ENCODE results near the gene CADM2.

Gene CADM2

DNA sequence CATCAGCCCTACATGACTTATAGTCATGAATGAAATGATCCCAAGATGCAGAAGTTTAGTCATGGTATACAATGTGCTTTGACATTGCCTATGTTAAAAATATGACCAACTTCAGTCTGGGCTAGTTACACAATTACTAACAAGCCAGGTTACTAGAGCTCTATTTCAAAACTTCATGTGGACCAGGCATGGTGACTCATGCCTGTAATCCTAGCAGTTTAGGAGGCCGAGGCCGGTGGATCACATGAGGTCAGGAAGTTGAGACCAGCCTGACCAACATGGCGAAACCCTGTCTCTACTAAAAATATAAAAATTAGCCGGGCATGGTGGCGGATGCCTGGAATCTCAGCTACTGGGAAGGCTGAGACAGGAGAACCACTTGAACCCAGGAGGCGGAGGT is 613.0 kb downstream of the CADM2 start:
- no peak for DNase-seq (ENCODE audit: low read depth)

GRCh38 chr3:85572426-85572825 is 613.6 kb downstream of the CADM2 start:
- no peak for DNase-seq (ENCODE audit: low read depth)

DNA sequence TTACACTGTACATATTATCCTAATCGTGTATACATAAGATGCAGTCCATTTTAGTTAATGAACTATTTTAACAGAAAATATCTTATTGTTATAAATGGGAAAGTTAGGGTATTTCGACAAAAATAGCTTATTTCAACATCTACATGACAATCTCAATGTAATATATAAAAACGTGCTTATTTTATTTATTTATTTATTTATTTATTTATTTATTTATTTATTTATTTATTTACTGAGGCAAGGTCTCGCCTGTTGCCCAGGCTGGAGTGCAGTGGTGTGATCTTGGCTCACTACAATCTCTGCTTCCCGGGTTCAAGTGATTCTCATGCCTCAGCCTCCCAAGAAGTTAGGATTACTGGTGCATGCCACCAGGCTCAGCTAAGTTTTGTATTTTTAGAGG is 614.2 kb downstream of the CADM2 start:
- DNase-seq (ENCODE audit: low read depth), result no peak

GRCh38 chr3:85574006-85574705 is 615.4 kb downstream of the CADM2 start:
- no peak for DNase-seq (ENCODE audit: low read depth)

DNA sequence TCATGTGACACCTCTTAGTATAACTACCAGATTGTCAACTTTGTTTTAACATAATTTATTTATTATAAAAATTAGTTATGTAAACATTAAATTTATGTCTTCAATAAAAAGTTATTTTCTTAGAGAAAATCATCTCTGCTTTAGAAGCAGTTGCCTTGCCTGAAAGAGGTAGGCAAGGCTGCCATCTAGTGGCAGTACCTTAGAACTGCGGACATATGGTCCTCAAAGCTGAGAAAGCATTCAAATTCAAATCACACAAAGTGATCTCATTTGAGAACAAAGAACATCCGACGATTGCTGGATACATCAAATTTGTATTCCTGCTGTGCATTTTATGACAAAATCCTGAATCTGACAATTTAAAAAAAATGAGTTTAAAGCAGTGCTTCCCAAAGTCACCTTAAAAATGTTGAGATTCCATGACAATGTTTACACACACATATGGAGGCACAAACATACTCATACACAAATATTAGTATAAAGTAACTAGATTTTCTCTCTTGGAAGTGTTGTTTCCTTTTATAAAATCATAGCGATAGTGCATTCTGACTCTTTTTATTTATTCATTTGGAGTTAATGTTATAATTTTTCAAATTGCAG is 617.4 kb downstream of the CADM2 start:
- no peak for DNase-seq (ENCODE audit: low read depth)

DNA sequence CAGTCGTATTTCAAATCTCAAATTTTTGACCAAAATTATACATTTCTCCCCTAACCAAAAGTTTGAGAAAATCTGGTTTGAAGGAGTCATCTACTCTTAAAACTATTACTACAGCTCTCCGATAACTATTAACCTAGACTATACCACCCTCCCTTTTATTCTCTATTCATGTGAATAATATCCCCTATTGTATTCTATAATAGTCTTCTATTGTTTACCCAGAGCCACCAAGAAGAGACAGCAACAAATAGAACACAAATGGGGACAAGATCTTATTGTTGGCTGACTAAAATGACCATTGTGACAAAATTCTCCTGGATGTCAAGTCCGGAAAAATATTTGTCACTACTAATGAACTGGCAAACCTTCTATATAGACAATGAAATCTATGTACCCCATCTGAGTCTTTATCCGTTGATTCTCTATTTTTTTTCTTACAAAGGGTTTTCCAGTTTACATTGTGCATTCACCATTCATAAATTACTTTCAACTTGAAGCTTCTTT is 618.0 kb downstream of the CADM2 start:
- DNase-seq (ENCODE audit: low read depth), result no peak

DNA sequence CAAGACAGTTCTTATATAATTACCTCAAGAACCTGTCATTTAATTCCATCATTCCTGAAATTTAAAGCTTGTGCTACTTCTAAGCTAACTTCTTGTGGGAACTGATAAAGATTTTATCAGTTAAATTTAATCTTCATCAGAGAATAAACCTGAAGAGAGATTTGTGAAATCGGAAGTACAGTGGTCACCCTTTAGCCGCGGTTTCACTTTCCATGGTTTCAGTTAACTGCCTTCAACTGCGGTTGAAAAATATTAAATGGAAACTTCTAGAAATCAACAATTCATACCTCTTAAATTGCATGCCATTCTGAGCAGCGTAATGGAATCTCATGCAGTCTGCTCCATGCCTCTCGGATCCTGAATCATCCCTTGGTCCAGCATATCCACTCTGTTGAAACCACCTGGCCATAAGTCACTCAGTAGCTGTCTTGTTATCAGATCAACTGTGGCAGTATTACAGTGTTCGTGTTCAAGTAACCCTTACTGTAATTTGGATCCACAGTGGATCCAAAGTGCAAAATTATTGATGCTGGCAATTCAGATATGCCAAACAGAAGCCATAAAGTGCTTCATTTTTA is 626.1 kb downstream of the CADM2 start:
- DNase-seq (ENCODE audit: low read depth), result no peak

- no peak for DNase-seq (ENCODE audit: low read depth)
Observed at GRCh38 chr3:85586018-85586417, 627.2 kb downstream of the CADM2 start.

DNA sequence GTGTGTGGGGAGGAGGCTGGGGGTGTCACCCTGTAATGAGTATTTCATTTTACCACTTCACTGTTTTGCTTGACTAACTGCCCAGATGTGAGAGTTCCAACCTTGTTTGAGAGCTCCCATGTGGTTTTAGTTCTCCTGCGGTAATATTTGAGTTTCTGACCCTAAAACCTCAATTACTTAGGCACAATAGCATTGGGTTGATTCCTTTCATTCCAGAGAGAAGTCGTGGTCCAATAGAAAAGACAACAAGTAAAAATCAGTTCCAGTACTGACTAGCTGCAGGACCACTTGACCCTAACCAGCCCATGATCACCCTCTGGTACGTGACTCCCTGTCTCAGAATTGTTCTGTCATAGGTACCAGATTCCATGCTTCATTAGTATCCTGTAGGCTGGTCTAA is 630.4 kb downstream of the CADM2 start:
- no peak for DNase-seq (ENCODE audit: low read depth)

- no peak for DNase-seq (ENCODE audit: low read depth)
Observed at GRCh38 chr3:85591451-85591850, 632.7 kb downstream of the CADM2 start.

GRCh38 chr3:85592256-85592655 is 633.5 kb downstream of the CADM2 start:
- no peak for DNase-seq (ENCODE audit: low read depth)

DNA sequence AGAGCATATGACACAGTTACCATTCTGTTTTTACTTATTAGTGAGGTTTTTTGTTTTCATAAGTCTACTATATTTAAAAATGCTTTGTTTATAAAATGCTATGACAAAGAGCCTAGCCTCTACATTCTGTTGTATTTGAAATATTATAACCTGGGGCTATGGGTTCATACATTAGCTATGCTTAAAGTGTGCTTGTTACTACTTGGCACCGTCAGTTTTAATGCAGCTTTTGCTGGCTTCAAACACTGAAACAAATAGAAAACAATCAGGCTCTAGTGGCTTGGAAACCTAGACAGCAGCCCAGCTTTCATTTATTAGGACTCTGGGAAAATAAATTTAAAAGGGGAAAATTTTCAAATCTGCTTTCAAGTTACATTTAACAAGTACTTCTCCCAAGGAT is 635.9 kb downstream of the CADM2 start:
- DNase-seq (ENCODE audit: low read depth), result no peak

GRCh38 chr3:85603378-85603777 is 644.6 kb downstream of the CADM2 start:
- no peak for DNase-seq (ENCODE audit: low read depth)

- no peak for DNase-seq (ENCODE audit: low read depth)
Observed at GRCh38 chr3:85604641-85605040, 645.9 kb downstream of the CADM2 start.

DNA sequence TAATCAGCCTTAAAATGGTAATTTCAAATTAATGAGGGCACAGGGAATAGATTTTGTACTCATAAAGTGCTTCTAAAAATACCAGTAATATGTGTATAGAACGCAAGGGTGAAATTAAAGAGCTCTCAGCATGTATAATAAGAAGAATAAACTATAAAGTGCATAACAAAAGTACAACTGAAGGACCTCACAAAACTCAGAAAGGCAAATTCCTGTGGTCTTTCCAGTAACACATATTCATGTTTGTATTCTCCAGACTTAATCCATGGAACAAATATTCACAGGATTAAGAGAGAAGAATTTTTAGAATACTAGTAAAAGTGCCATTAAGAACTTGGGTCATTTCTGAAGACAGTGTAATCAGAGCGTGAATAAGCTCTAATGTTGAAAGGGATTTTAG is 646.3 kb downstream of the CADM2 start:
- no peak for DNase-seq (ENCODE audit: low read depth)

DNA sequence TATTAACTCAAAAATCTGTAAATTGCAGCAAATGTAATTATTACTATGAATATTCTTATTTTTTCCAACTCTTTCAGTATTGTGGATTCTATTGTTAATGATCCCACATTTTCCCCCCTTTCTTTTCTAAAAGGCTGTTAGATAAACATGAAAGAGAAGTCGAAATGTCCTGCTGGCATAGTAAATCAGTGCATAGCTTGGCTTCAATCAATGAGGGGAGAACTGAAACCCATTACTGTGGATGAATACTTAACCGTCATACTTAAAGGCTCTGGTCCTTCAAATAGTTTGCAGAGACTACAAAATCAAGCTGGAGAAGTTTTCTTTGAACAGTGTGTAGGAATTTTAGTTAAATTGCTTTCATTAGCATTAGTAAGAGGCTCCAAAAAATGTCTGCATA is 667.9 kb downstream of the CADM2 start:
- DNase-seq (ENCODE audit: low read depth), result no peak

DNA sequence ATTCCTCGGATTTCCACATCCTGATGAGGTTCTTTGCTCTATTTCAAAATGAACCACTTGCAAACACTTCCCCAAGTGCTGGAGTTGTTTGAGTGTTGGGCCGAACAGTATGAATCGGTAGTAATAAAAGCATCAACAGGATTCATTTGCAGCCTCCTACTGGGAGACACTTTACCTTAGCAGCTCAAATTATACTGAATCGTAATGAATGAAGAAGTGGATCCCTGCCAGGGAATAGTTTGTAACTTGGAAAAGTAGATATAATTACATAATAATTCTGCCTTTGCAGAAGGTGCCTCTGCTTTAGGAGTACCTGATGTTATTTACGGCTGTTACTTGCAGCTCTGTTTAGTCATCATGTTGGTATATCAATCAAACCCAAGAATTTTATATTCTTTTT is 669.1 kb downstream of the CADM2 start:
- no peak for DNase-seq (ENCODE audit: low read depth)

DNA sequence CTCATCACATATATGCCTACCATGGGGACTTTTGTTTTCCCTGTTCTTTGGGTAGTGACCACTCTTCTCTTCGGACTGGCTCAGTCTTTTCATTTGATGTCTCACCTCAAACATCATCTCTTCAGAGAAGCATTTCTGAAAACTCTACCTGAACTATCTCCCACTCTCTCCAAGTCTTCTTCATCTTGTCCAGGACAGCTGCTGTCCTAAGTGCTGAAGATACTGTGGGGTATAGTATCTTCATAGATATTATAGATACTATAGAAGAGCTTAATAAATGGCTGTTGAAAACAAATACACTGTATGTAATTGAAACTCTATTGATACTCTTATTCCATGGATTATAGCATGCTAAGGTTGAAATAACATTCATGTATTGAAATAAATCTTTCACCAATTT is 672.3 kb downstream of the CADM2 start:
- no peak for DNase-seq (ENCODE audit: low read depth)

DNA sequence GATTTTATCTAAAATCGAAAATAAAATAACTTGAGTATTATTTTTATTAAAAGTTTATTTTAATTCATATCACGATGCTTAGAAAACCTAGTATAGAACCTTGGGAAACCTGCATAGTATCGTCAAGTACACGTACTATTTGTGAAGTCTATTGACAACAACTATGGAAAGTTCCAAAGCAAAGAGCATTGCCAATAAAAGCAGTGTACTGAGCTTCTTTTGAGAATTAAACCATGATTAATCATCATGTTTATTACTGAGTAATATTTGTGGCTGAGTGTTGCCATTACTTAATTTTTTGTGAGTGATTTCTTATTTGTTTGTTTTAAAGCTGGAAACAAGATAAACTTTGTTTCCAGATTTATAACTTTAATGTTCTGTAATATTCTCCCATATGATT is 674.1 kb downstream of the CADM2 start:
- no peak for DNase-seq (ENCODE audit: low read depth)

DNA sequence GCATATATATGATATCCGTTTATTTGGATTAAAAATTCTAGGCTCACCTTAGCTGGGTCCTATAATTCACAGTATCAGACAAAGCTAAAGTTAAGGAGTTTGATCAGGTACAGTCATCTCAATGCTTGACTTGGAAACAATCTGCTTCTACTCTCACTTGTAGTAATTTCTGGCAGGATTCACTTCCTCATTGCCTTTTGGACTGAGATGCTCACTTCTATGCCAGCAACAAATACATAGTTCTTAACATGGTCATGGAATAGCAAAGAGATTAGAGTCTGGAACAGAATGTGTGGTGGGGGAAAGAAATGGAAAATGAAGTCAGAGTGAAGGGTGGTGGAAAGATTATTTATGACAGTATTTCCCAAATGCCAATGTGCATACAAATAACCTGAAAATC is 693.6 kb downstream of the CADM2 start:
- DNase-seq (ENCODE audit: low read depth), result no peak

DNA sequence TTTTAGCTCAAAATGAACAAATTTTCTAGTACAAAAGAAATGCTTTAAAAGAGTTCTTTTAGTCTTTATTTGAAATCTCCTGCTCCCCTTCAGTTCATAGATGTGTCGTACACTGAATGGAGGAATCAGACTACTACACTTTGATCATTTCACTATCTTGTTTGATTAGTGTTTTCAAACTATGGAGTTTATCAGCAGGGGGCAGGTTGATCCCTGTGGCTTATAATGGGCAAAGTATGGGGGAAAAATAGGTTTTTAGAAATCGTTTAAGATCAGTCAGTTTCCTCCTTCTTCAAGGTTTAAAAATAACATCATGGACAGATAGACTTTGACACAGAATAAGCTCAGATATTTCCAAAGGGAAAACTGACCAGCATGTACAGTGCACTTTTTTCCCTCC is 701.7 kb downstream of the CADM2 start:
- DNase-seq (ENCODE audit: low read depth), result no peak

GRCh38 chr3:85662462-85662861 is 703.7 kb downstream of the CADM2 start:
- DNase-seq (ENCODE audit: low read depth), result no peak

GRCh38 chr3:85667744-85668143 is 709.0 kb downstream of the CADM2 start:
- DNase-seq (ENCODE audit: low read depth), result no peak
